Stimulated activated naive CD8-positive, alpha-beta T cell treated with anti-CD3 and anti-CD28 coated beads, Interleukin-15, Interleukin-2, amounts not matched to agents 100 ng/mL and 50 ng/mL, for 24 hours (primary cell): ENCODE data around the gene SYT17.

Source experiments
- H3K27ac Mint-ChIP-seq: one replicate; pipeline ENCODE4 v1.8.0; 2021; ENCODE audit warnings: mild to moderate bottlenecking, mixed read lengths
- H3K27me3 Mint-ChIP-seq: one replicate; pipeline ENCODE4 v1.8.0; 2021; ENCODE audit warnings: mixed read lengths
- H3K36me3 Mint-ChIP-seq: one replicate; pipeline ENCODE4 v1.8.0; 2021; ENCODE audit warnings: low read depth, mixed read lengths
- H3K4me1 Mint-ChIP-seq: one replicate; pipeline ENCODE4 v1.8.0; 2021; ENCODE audit warnings: low read depth, mixed read lengths
- H3K4me3 Mint-ChIP-seq: one replicate; pipeline ENCODE4 v1.8.0; 2021; ENCODE audit warnings: mild to moderate bottlenecking, mixed read lengths
- H3K9me3 Mint-ChIP-seq: one replicate; pipeline ENCODE4 v1.8.0; 2021; ENCODE audit warnings: mixed read lengths

The SYT17 gene

GRCh38 chr16:19203374-19203966, 35.4 kb downstream of the SYT17 start:
- peaks cover 4% of the 10 kb centered on the region for H3K27me3 Mint-ChIP-seq
- no peaks in the 10 kb centered on the region for H3K36me3 Mint-ChIP-seq
- H3K9me3 Mint-ChIP-seq: no peaks in the 10 kb centered on the region
- no peak overlapping the region for H3K27ac Mint-ChIP-seq
- no peak overlapping the region for H3K4me3 Mint-ChIP-seq
- H3K4me1 Mint-ChIP-seq: no peaks in the 10 kb centered on the region

- no peaks in the 10 kb centered on the region for H3K4me1 Mint-ChIP-seq
- H3K27ac Mint-ChIP-seq: peak overlapping the region; percentile 69
- H3K9me3 Mint-ChIP-seq: peaks cover 8% of the 10 kb centered on the region
- H3K4me3 Mint-ChIP-seq: no peak overlapping the region
- no peaks in the 10 kb centered on the region for H3K36me3 Mint-ChIP-seq
- no peaks in the 10 kb centered on the region for H3K27me3 Mint-ChIP-seq
Measured at GRCh38 chr16:19210280-19210924, 42.4 kb downstream of the SYT17 start.

- H3K36me3 Mint-ChIP-seq: no peaks in the 10 kb centered on the region
- no peak overlapping the region for H3K4me3 Mint-ChIP-seq
- H3K27me3 Mint-ChIP-seq: no peaks in the 10 kb centered on the region
- H3K27ac Mint-ChIP-seq: peak overlapping the region; percentile 69
- H3K9me3 Mint-ChIP-seq: peaks cover 8% of the 10 kb centered on the region
- H3K4me1 Mint-ChIP-seq: no peaks in the 10 kb centered on the region
Measured at GRCh38 chr16:19210968-19211367, 42.9 kb downstream of the SYT17 start.

GRCh38 chr16:19212059-19212458, 44.0 kb downstream of the SYT17 start:
- Mint-ChIP-seq H3K9me3 (peaks cover 8% of the 10 kb centered on the region), H3K4me3 (no peak overlapping the region), H3K4me1 (no peaks in the 10 kb centered on the region), H3K36me3 (no peaks in the 10 kb centered on the region), H3K27me3 (no peaks in the 10 kb centered on the region), H3K27ac (no peak overlapping the region)

- Mint-ChIP-seq H3K27ac (no peak overlapping the region), H3K27me3 (no peaks in the 10 kb centered on the region), H3K9me3 (peaks cover 8% of the 10 kb centered on the region), H3K36me3 (no peaks in the 10 kb centered on the region), H3K4me1 (no peaks in the 10 kb centered on the region), H3K4me3 (no peak overlapping the region)
Measured at GRCh38 chr16:19213885-19214284, 45.8 kb downstream of the SYT17 start.

- no peak overlapping the region for H3K4me3 Mint-ChIP-seq
- no peak overlapping the region for H3K27ac Mint-ChIP-seq
- H3K4me1 Mint-ChIP-seq: no peaks in the 10 kb centered on the region
- H3K27me3 Mint-ChIP-seq: peaks cover 3% of the 10 kb centered on the region
- H3K36me3 Mint-ChIP-seq: no peaks in the 10 kb centered on the region
- peaks cover 8% of the 10 kb centered on the region for H3K9me3 Mint-ChIP-seq
Measured at GRCh38 chr16:19215705-19216104, 47.7 kb downstream of the SYT17 start.

- Mint-ChIP-seq H3K27ac (no peak overlapping the region), H3K9me3 (no peaks in the 10 kb centered on the region), H3K4me1 (no peaks in the 10 kb centered on the region), H3K4me3 (no peak overlapping the region), H3K27me3 (peaks cover 3% of the 10 kb centered on the region), H3K36me3 (no peaks in the 10 kb centered on the region)
Measured at GRCh38 chr16:19218581-19218980, 50.5 kb downstream of the SYT17 start.

GRCh38 chr16:19219836-19220235, 51.8 kb downstream of the SYT17 start:
- no peak overlapping the region for H3K27ac Mint-ChIP-seq
- H3K36me3 Mint-ChIP-seq: no peaks in the 10 kb centered on the region
- H3K27me3 Mint-ChIP-seq: peaks cover 3% of the 10 kb centered on the region
- no peaks in the 10 kb centered on the region for H3K4me1 Mint-ChIP-seq
- peaks cover 6% of the 10 kb centered on the region for H3K9me3 Mint-ChIP-seq
- no peak overlapping the region for H3K4me3 Mint-ChIP-seq

GRCh38 chr16:19223235-19224170, 55.5 kb downstream of the SYT17 start:
- H3K4me1 Mint-ChIP-seq: no peaks in the 10 kb centered on the region
- peaks cover 6% of the 10 kb centered on the region for H3K9me3 Mint-ChIP-seq
- H3K27me3 Mint-ChIP-seq: peaks cover 3% of the 10 kb centered on the region
- no peak overlapping the region for H3K27ac Mint-ChIP-seq
- H3K4me3 Mint-ChIP-seq: no peak overlapping the region
- no peaks in the 10 kb centered on the region for H3K36me3 Mint-ChIP-seq

- Mint-ChIP-seq H3K4me1 (no peaks in the 10 kb centered on the region), H3K9me3 (peaks cover 6% of the 10 kb centered on the region), H3K27ac (no peak overlapping the region)
Measured at GRCh38 chr16:19225651-19226050, 57.6 kb downstream of the SYT17 start.

GRCh38 chr16:19227643-19228042, 59.6 kb downstream of the SYT17 start:
- H3K36me3 Mint-ChIP-seq: no peaks in the 10 kb centered on the region

More at GRCh38 chr16:19225651-19226050, 57.6 kb downstream of the SYT17 start:
- Mint-ChIP-seq H3K36me3 (no peaks in the 10 kb centered on the region), H3K4me3 (no peak overlapping the region), H3K27me3 (peaks cover 4% of the 10 kb centered on the region)

GRCh38 chr16:19228052-19228451, 60.0 kb downstream of the SYT17 start:
- H3K9me3 Mint-ChIP-seq: peaks cover 6% of the 10 kb centered on the region

More at GRCh38 chr16:19227643-19228042, 59.6 kb downstream of the SYT17 start:
- Mint-ChIP-seq H3K27me3 (peaks cover 4% of the 10 kb centered on the region), H3K4me1 (no peaks in the 10 kb centered on the region), H3K9me3 (peaks cover 6% of the 10 kb centered on the region), H3K27ac (no peak overlapping the region), H3K4me3 (no peak overlapping the region)

GRCh38 chr16:19228575-19228974, 60.5 kb downstream of the SYT17 start:
- H3K27me3 Mint-ChIP-seq: peaks cover 4% of the 10 kb centered on the region
- no peaks in the 10 kb centered on the region for H3K4me1 Mint-ChIP-seq
- no peaks in the 10 kb centered on the region for H3K36me3 Mint-ChIP-seq
- no peak overlapping the region for H3K27ac Mint-ChIP-seq
- peaks cover 6% of the 10 kb centered on the region for H3K9me3 Mint-ChIP-seq
- no peak overlapping the region for H3K4me3 Mint-ChIP-seq

More at GRCh38 chr16:19228052-19228451, 60.0 kb downstream of the SYT17 start:
- Mint-ChIP-seq H3K27ac (no peak overlapping the region), H3K4me1 (no peaks in the 10 kb centered on the region), H3K4me3 (no peak overlapping the region), H3K36me3 (no peaks in the 10 kb centered on the region), H3K27me3 (peaks cover 4% of the 10 kb centered on the region)

GRCh38 chr16:19230575-19230974, 62.5 kb downstream of the SYT17 start:
- Mint-ChIP-seq H3K27ac (no peak overlapping the region), H3K4me1 (no peaks in the 10 kb centered on the region), H3K9me3 (peaks cover 12% of the 10 kb centered on the region), H3K36me3 (no peaks in the 10 kb centered on the region), H3K4me3 (no peak overlapping the region), H3K27me3 (peaks cover 4% of the 10 kb centered on the region)

GRCh38 chr16:19231881-19232280, 63.8 kb downstream of the SYT17 start:
- no peaks in the 10 kb centered on the region for H3K4me1 Mint-ChIP-seq
- no peaks in the 10 kb centered on the region for H3K36me3 Mint-ChIP-seq
- peaks cover 4% of the 10 kb centered on the region for H3K27me3 Mint-ChIP-seq
- H3K4me3 Mint-ChIP-seq: no peak overlapping the region
- H3K9me3 Mint-ChIP-seq: peaks cover 17% of the 10 kb centered on the region
- H3K27ac Mint-ChIP-seq: no peak overlapping the region
